T-helper 17 cell (primary cell): ENCODE results near the gene CHPF. TPM values are rescaled to one million over a fixed set of nuclear protein-coding genes. Genes with fewer than 3 reads are reported as not detected.

ENCODE experiments used
- ATAC-seq: fragments of 150-1000 bp; cut with Tn5 transposase; 2 replicates; pipeline ENCODE4 v1.10.0; 2021; ENCODE audit warnings: mild to moderate bottlenecking, moderate library complexity
- DNase-seq, 3 donors: peaks; one replicate each; pipeline versions ENCODE4 v3.0.0 to v3.0.0-alpha.2; 2020 to 2021
- H3K9me3 ChIP-seq: one replicate; pipeline ENCODE4 v1.7.0; 2013; ENCODE audit warnings: low read length, mild to moderate bottlenecking; ENCODE audit not compliant: control insufficient read depth, poor library complexity, severe bottlenecking
- H3K27ac Mint-ChIP-seq: one replicate; pipeline ENCODE4 v1.8.0; 2022; ENCODE audit warnings: mild to moderate bottlenecking, moderate library complexity, mixed read lengths
- H3K27me3 Mint-ChIP-seq: one replicate; pipeline ENCODE4 v1.8.0; 2022; ENCODE audit warnings: mixed read lengths
- H3K36me3 Mint-ChIP-seq: one replicate; pipeline ENCODE4 v1.8.0; 2022; ENCODE audit warnings: low read depth, mixed read lengths
- H3K4me1 Mint-ChIP-seq: one replicate; pipeline ENCODE4 v1.8.0; 2022; ENCODE audit warnings: mild to moderate bottlenecking, mixed read lengths
- H3K4me3 Mint-ChIP-seq: one replicate; pipeline ENCODE4 v1.8.0; 2022; ENCODE audit warnings: mild to moderate bottlenecking, moderate library complexity, mixed read lengths
- total RNA-seq, 4 donors: library from RNA in 2 of 4; stranded (reverse) in 2 of 4; gene quantifications; one replicate each; pipeline ENCODE4 v1.2.3 and lab custom pipeline; 2022 to 2026

The CHPF gene
- 10 to 100 TPM in 1 of 2 donors, 1 to 10 TPM in 1; 9.4 to 10.4 TPM for total RNA-seq
- 5.5 to 5.8 reads per million in 2 donors for total RNA-seq (lab: John Stamatoyannopoulos, UW)

GRCh38 chr2:219543596-219544358 lies at the start of gene CHPF, which contains the start of gene TMEM198:
CHPF (minus strand) TSS chr2:219543809; CDS start chr2:219543538, 271 bp downstream.
TMEM198 (plus strand) TSS chr2:219544028; CDS start chr2:219544728, 700 bp downstream.
- peak within 1 kb of the TSS; percentile 85 for H3K27ac Mint-ChIP-seq
- H3K9me3 ChIP-seq: no peaks in the 10 kb centered on the region
- ATAC-seq (peak; percentile 77), DNase-seq (peak; percentile 79 to 89 (median 82))
- H3K36me3 Mint-ChIP-seq: no peaks in the 10 kb centered on the region
- H3K27me3 Mint-ChIP-seq: peaks cover 8% of the 10 kb centered on the region
- H3K4me3 Mint-ChIP-seq: peak within 1 kb of the TSS; percentile 92
- peaks cover 21% of the 10 kb centered on the region for H3K4me1 Mint-ChIP-seq

GRCh38 chr2:219593154-219593553 lies 49.5 kb upstream of the CHPF start:
- Mint-ChIP-seq H3K36me3 (peaks cover 2% of the 10 kb centered on the region), H3K27me3 (peaks cover 26% of the 10 kb centered on the region), H3K4me1 (peaks cover 5% of the 10 kb centered on the region), H3K27ac (no peak overlapping the region), H3K4me3 (no peak overlapping the region)
- DNase-seq (no peak), ATAC-seq (no peak)
- H3K9me3 ChIP-seq: no peaks in the 10 kb centered on the region

GRCh38 chr2:219592736-219593135 lies 49.1 kb upstream of the CHPF start:
- no peak for ATAC-seq
- peaks cover 2% of the 10 kb centered on the region for H3K4me1 Mint-ChIP-seq
- H3K27me3 Mint-ChIP-seq: peaks cover 30% of the 10 kb centered on the region
- no peak overlapping the region for H3K4me3 Mint-ChIP-seq
- DNase-seq: no peak
- H3K27ac Mint-ChIP-seq: no peak overlapping the region
- no peaks in the 10 kb centered on the region for H3K9me3 ChIP-seq
- H3K36me3 Mint-ChIP-seq: peaks cover 2% of the 10 kb centered on the region

- peaks cover 45% of the 10 kb centered on the region for H3K27me3 Mint-ChIP-seq
- no peaks in the 10 kb centered on the region for H3K4me1 Mint-ChIP-seq
- H3K27ac Mint-ChIP-seq: no peak overlapping the region
- H3K36me3 Mint-ChIP-seq: peaks cover 2% of the 10 kb centered on the region
- H3K4me3 Mint-ChIP-seq: no peak overlapping the region
- no peak for DNase-seq
- H3K9me3 ChIP-seq: no peaks in the 10 kb centered on the region
- ATAC-seq: no peak
These were observed 47.5 kb upstream of the CHPF start for GRCh38 chr2:219591091-219591490.

GRCh38 chr2:219581346-219581745 lies 37.7 kb upstream of the CHPF start:
- DNase-seq: no peak
- Mint-ChIP-seq H3K36me3 (no peaks in the 10 kb centered on the region), H3K4me3 (no peak overlapping the region), H3K4me1 (peaks cover 2% of the 10 kb centered on the region), H3K27me3 (peaks cover 40% of the 10 kb centered on the region), H3K27ac (no peak overlapping the region)
- H3K9me3 ChIP-seq: no peaks in the 10 kb centered on the region
- no peak for ATAC-seq

GRCh38 chr2:219578811-219579613 lies 35.4 kb upstream of the CHPF start:
- no peak for DNase-seq
- Mint-ChIP-seq H3K27me3 (peaks cover 41% of the 10 kb centered on the region), H3K27ac (no peak overlapping the region), H3K36me3 (peaks cover 4% of the 10 kb centered on the region), H3K4me1 (peaks cover 2% of the 10 kb centered on the region), H3K4me3 (no peak overlapping the region)
- no peak for ATAC-seq
- no peaks in the 10 kb centered on the region for H3K9me3 ChIP-seq

- H3K27me3 Mint-ChIP-seq: peaks cover 61% of the 10 kb centered on the region
- peaks cover 4% of the 10 kb centered on the region for H3K36me3 Mint-ChIP-seq
- ATAC-seq (no peak), DNase-seq (no peak)
- no peaks in the 10 kb centered on the region for H3K9me3 ChIP-seq
- H3K4me1 Mint-ChIP-seq: peaks cover 2% of the 10 kb centered on the region
- H3K4me3 Mint-ChIP-seq: no peak overlapping the region
- no peak overlapping the region for H3K27ac Mint-ChIP-seq
These were observed 33.1 kb upstream of the CHPF start for GRCh38 chr2:219576505-219577388.

- peaks cover 2% of the 10 kb centered on the region for H3K4me1 Mint-ChIP-seq
- DNase-seq (no peak), ATAC-seq (no peak)
- no peak overlapping the region for H3K4me3 Mint-ChIP-seq
- H3K9me3 ChIP-seq: no peaks in the 10 kb centered on the region
- H3K27ac Mint-ChIP-seq: no peak overlapping the region
- peaks cover 4% of the 10 kb centered on the region for H3K36me3 Mint-ChIP-seq
- peaks cover 64% of the 10 kb centered on the region for H3K27me3 Mint-ChIP-seq
These were observed 32.2 kb upstream of the CHPF start for GRCh38 chr2:219575566-219576504.

- H3K9me3 ChIP-seq: no peaks in the 10 kb centered on the region
- Mint-ChIP-seq H3K27me3 (peaks cover 68% of the 10 kb centered on the region), H3K4me1 (peaks cover 2% of the 10 kb centered on the region), H3K4me3 (no peak overlapping the region), H3K27ac (no peak overlapping the region), H3K36me3 (peaks cover 4% of the 10 kb centered on the region)
- ATAC-seq: no peak
- DNase-seq: no peak
These were observed 31.1 kb upstream of the CHPF start for GRCh38 chr2:219574484-219575311.

- Mint-ChIP-seq H3K27ac (no peak overlapping the region), H3K4me3 (peak overlapping the region; percentile 7), H3K4me1 (no peaks in the 10 kb centered on the region), H3K36me3 (peaks cover 7% of the 10 kb centered on the region), H3K27me3 (peaks cover 69% of the 10 kb centered on the region)
- H3K9me3 ChIP-seq: no peaks in the 10 kb centered on the region
- DNase-seq (no peak), ATAC-seq (no peak)
These were observed 29.6 kb upstream of the CHPF start for GRCh38 chr2:219573166-219573565.

- ATAC-seq: no peak
- H3K4me1 Mint-ChIP-seq: no peaks in the 10 kb centered on the region
- peaks cover 71% of the 10 kb centered on the region for H3K27me3 Mint-ChIP-seq
- peak within 1 kb of the TSS; percentile 28 for H3K4me3 Mint-ChIP-seq
- DNase-seq: no peak
- H3K9me3 ChIP-seq: no peaks in the 10 kb centered on the region
- H3K36me3 Mint-ChIP-seq: peaks cover 7% of the 10 kb centered on the region
- no peak within 1 kb of the TSS for H3K27ac Mint-ChIP-seq
These were observed 28.8 kb upstream of the CHPF start, which contains the start of gene INHA for GRCh38 chr2:219572237-219573001. INHA (plus strand) TSS chr2:219572310; CDS start chr2:219572375, 65 bp downstream.
